Measurements from ENCODE around the gene CCDC88B. TPM values are rescaled to one million over a fixed set of nuclear protein-coding genes. Genes with fewer than 3 reads are reported as not detected.

Gene CCDC88B
- total and polyA plus RNA-seq, 10 of the 15 experiments (the other 5 are each of a cell fraction or from before 2014, with no cell fraction given): 0.24 to 66.0 (median 19.2) TPM

- TF ChIP-seq REST (IDR thresholded peaks at IDR 0.05; ENCODE audit: low read depth, low read length): no peak
- TF ChIP-seq CEBPZ (IDR thresholded peaks at IDR 0.05; ENCODE audit: low read depth, low read length): no peak
- TF ChIP-seq ATF7 (IDR thresholded peaks at IDR 0.05; ENCODE audit: low read depth): no peak
- no peak for TF ChIP-seq SPI1 (IDR thresholded peaks at IDR 0.05; ENCODE audit: borderline replicate concordance, insufficient read depth, low read depth, low read length)
- no peak for TF ChIP-seq HDAC6 (IDR thresholded peaks at IDR 0.05; ENCODE audit: unreplicated experiment)
Observed at GRCh38 chr11:64290352-64291261, 49.4 kb upstream of the CCDC88B start (continued).
